Astrocyte (in vitro differentiated cells and primary cell): ENCODE measurements around the gene NCKAP1. TPM values are rescaled to one million over a fixed set of nuclear protein-coding genes. Genes with fewer than 3 reads are reported as not detected.

Source experiments
- DNase-seq: peaks from one replicate; pipeline ENCODE4 v3.0.0-alpha.2; 2010; ENCODE audit warnings: low read depth
- FAIRE-seq: peaks from 2 replicates; lab custom pipeline; 2011; peaks lifted over from hg19 to GRCh38; lab: Jason Lieb, UNC
- H2AFZ ChIP-seq: 2 replicates; pipeline ENCODE4 v1.6.0; 2012; ENCODE audit warnings: low read depth, low read length, inconsistent platforms
- H3K27ac ChIP-seq: 2 replicates; pipeline ENCODE4 v1.5.1; 2011; ENCODE audit warnings: low read depth, low read length, inconsistent platforms
- H3K27me3 ChIP-seq: 2 replicates; pipeline ENCODE4 v1.6.0; 2011; ENCODE audit warnings: low read length, inconsistent platforms; ENCODE audit not compliant: insufficient read depth
- H3K36me3 ChIP-seq: 2 replicates; pipeline ENCODE4 v1.5.1; 2011; ENCODE audit warnings: low read length, inconsistent platforms; ENCODE audit not compliant: insufficient read depth
- H3K4me1 ChIP-seq: 2 replicates; pipeline ENCODE4 v1.5.1; 2011; ENCODE audit warnings: low read length, inconsistent platforms; ENCODE audit not compliant: insufficient read depth
- H3K4me2 ChIP-seq: 2 replicates; pipeline ENCODE4 v1.6.0; 2012; ENCODE audit warnings: low read length, inconsistent platforms
- H3K4me3 ChIP-seq: 2 replicates; pipeline ENCODE4 v1.5.1; 2011; ENCODE audit warnings: low read depth, mild to moderate bottlenecking, low read length, inconsistent platforms; ENCODE audit not compliant: insufficient read depth
- H3K79me2 ChIP-seq: 2 replicates; pipeline ENCODE4 v1.6.0; 2012; ENCODE audit warnings: mild to moderate bottlenecking, low read length, inconsistent platforms; ENCODE audit not compliant: insufficient read depth
- H3K9ac ChIP-seq: 2 replicates; pipeline ENCODE4 v1.6.0; 2012; ENCODE audit warnings: mild to moderate bottlenecking, low read length, inconsistent platforms
- H3K9me3 ChIP-seq: 2 replicates; pipeline ENCODE4 v1.5.1; 2012; ENCODE audit warnings: low read depth, mild to moderate bottlenecking, low read length, inconsistent platforms; ENCODE audit not compliant: insufficient read depth
- H4K20me1 ChIP-seq: 2 replicates; pipeline ENCODE4 v1.6.0; 2012; ENCODE audit warnings: low read length, inconsistent platforms; ENCODE audit not compliant: insufficient read depth
- H3K27ac Mint-ChIP-seq: one replicate; pipeline ENCODE4 v1.8.0; 2021; ENCODE audit warnings: mild to moderate bottlenecking, mixed read lengths; ENCODE audit not compliant: unreplicated experiment
- H3K27me3 Mint-ChIP-seq: one replicate; pipeline ENCODE4 v1.8.0; 2021; ENCODE audit warnings: low read depth, mixed read lengths; ENCODE audit not compliant: unreplicated experiment
- H3K36me3 Mint-ChIP-seq: one replicate; pipeline ENCODE4 v1.8.0; 2021; ENCODE audit warnings: low read depth, mixed read lengths; ENCODE audit not compliant: unreplicated experiment
- H3K4me1 Mint-ChIP-seq: one replicate; pipeline ENCODE4 v1.8.0; 2021; ENCODE audit warnings: low read depth, mixed read lengths; ENCODE audit not compliant: unreplicated experiment
- H3K4me3 Mint-ChIP-seq: one replicate; pipeline ENCODE4 v1.8.0; 2021; ENCODE audit warnings: mild to moderate bottlenecking, moderate library complexity, mixed read lengths; ENCODE audit not compliant: unreplicated experiment
- H3K9me3 Mint-ChIP-seq: one replicate; pipeline ENCODE4 v1.8.0; 2021; ENCODE audit warnings: mild to moderate bottlenecking, mixed read lengths; ENCODE audit not compliant: unreplicated experiment
- CTCF ChIP-seq: IDR thresholded peaks from 2 replicates; pipeline ENCODE4 v1.5.1; 2011; ENCODE audit warnings: low read depth, mild to moderate bottlenecking, inconsistent platforms, low read length, moderate library complexity; ENCODE audit not compliant: insufficient read depth
- EZH2 ChIP-seq: IDR thresholded peaks from 2 replicates; pipeline ENCODE4 v1.6.1; 2012; ENCODE audit warnings: mild to moderate bottlenecking, low read length, inconsistent platforms; ENCODE audit not compliant: insufficient read depth
- total RNA-seq: library from RNA; stranded (reverse); gene quantifications from 2 replicates; pipeline ENCODE4 v1.2.1, GENCODE V29; 2021

NCKAP1 gene
- total RNA-seq, 1 donor from 2014 or later, result 164 TPM

- Histone ChIP-seq H3K9me3 (no peaks in the 10 kb centered on the region), H3K27ac (no peak overlapping the region), H3K4me2 (no peak overlapping the region), H4K20me1 (peaks cover 91% of the 10 kb centered on the region), H3K36me3 (no peaks in the 10 kb centered on the region), H3K4me1 (peaks cover 3% of the 10 kb centered on the region), H3K4me3 (no peak overlapping the region), H3K27me3 (no peaks in the 10 kb centered on the region), H3K9ac (no peak overlapping the region), H2AFZ (no peak overlapping the region), H3K79me2 (peaks cover 100% of the 10 kb centered on the region)
- H3K4me1 Mint-ChIP-seq, result peaks cover 16% of the 10 kb centered on the region
- DNase-seq (no peak), FAIRE-seq (no peak)
- H3K4me3 Mint-ChIP-seq, result no peak overlapping the region
- no peaks in the 10 kb centered on the region for H3K27me3 Mint-ChIP-seq
- no peak overlapping the region for H3K27ac Mint-ChIP-seq
- H3K9me3 Mint-ChIP-seq, result no peaks in the 10 kb centered on the region
- no peaks in the 10 kb centered on the region for H3K36me3 Mint-ChIP-seq
- no peak for TF ChIP-seq CTCF
- no peak for TF ChIP-seq EZH2
Observed at GRCh38 chr2:183027443-183027842, 10.8 kb downstream of the NCKAP1 start.

GRCh38 chr2:183026424-183026823 lies 11.8 kb downstream of the NCKAP1 start:
- H3K36me3 Mint-ChIP-seq, result peaks cover 2% of the 10 kb centered on the region
- DNase-seq, result no peak
- TF ChIP-seq EZH2 (no peak), CTCF (no peak)
- Histone ChIP-seq H3K27me3 (no peaks in the 10 kb centered on the region), H3K9me3 (no peaks in the 10 kb centered on the region), H3K36me3 (peaks cover 3% of the 10 kb centered on the region), H3K27ac (no peak overlapping the region), H3K4me1 (peaks cover 3% of the 10 kb centered on the region), H3K4me3 (no peak overlapping the region), H3K79me2 (peaks cover 100% of the 10 kb centered on the region), H3K4me2 (no peak overlapping the region), H4K20me1 (peaks cover 87% of the 10 kb centered on the region), H2AFZ (no peak overlapping the region), H3K9ac (no peak overlapping the region)
- H3K4me1 Mint-ChIP-seq, result peaks cover 12% of the 10 kb centered on the region
- no peak overlapping the region for H3K27ac Mint-ChIP-seq
- no peaks in the 10 kb centered on the region for H3K27me3 Mint-ChIP-seq
- no peaks in the 10 kb centered on the region for H3K9me3 Mint-ChIP-seq
- no peak for FAIRE-seq
- no peak overlapping the region for H3K4me3 Mint-ChIP-seq

- peaks cover 12% of the 10 kb centered on the region for H3K4me1 Mint-ChIP-seq
- no peak for FAIRE-seq
- H3K79me2 ChIP-seq, result peaks cover 100% of the 10 kb centered on the region
Observed at GRCh38 chr2:183025993-183026392, 12.3 kb downstream of the NCKAP1 start.

More at GRCh38 chr2:183025993-183026392, 12.3 kb downstream of the NCKAP1 start:
- Histone ChIP-seq H3K27me3 (no peaks in the 10 kb centered on the region), H3K4me3 (no peak overlapping the region), H3K27ac (no peak overlapping the region), H3K9me3 (no peaks in the 10 kb centered on the region), H3K36me3 (peaks cover 4% of the 10 kb centered on the region), H3K9ac (no peak overlapping the region), H4K20me1 (peaks cover 87% of the 10 kb centered on the region), H2AFZ (no peak overlapping the region), H3K4me1 (peaks cover 3% of the 10 kb centered on the region), H3K4me2 (no peak overlapping the region)
- H3K9me3 Mint-ChIP-seq, result no peaks in the 10 kb centered on the region
- H3K4me3 Mint-ChIP-seq, result no peak overlapping the region
- TF ChIP-seq CTCF (no peak), EZH2 (no peak)
- no peaks in the 10 kb centered on the region for H3K27me3 Mint-ChIP-seq
- peaks cover 2% of the 10 kb centered on the region for H3K36me3 Mint-ChIP-seq
- DNase-seq, result no peak
- H3K27ac Mint-ChIP-seq, result no peak overlapping the region
